Endothelial cell of umbilical vein (primary cell): ENCODE data around the gene SLC12A6.

Experiments used
- CTCF ChIP-seq, 2 donors: IDR thresholded peaks; 1 replicate in 1 of 2; 2 replicates in 1 of 2; pipeline ENCODE4 v1.5.1; 2011; ENCODE audit warnings: low read length in 2 of 2, mild to moderate bottlenecking in 2 of 2, moderate library complexity in 2 of 2, control low read depth in 1 of 2, inconsistent platforms in 1 of 2, low read depth in 1 of 2; ENCODE audit not compliant: insufficient read depth in 1 of 2; ENCODE audit errors: extremely low read depth in 1 of 2
- EZH2 ChIP-seq: IDR thresholded peaks from 2 replicates; pipeline ENCODE4 v1.6.1; 2012; ENCODE audit warnings: borderline replicate concordance, low read depth, mild to moderate bottlenecking, moderate library complexity, low read length, inconsistent platforms; ENCODE audit not compliant: severe bottlenecking
- FOS ChIP-seq: IDR thresholded peaks from 2 replicates; pipeline ENCODE4 v1.6.1; 2011; ENCODE audit warnings: mild to moderate bottlenecking, low read length, moderate library complexity, borderline replicate concordance; ENCODE audit not compliant: insufficient read depth
- GATA2 ChIP-seq: IDR thresholded peaks from 2 replicates; pipeline ENCODE4 v1.7.0; 2011; ENCODE audit warnings: low read depth, mild to moderate bottlenecking, moderate library complexity, mixed read lengths, low read length; ENCODE audit not compliant: insufficient read length, insufficient read depth
- JUN ChIP-seq: IDR thresholded peaks from 2 replicates; pipeline ENCODE4 v1.6.1; 2011; ENCODE audit warnings: borderline replicate concordance, low read depth; ENCODE audit not compliant: insufficient read length, insufficient read depth
- MYC ChIP-seq: IDR thresholded peaks from one replicate; pipeline ENCODE4 v1.6.1; 2011; ENCODE audit warnings: mild to moderate bottlenecking, low read depth, low read length
- POLR2A ChIP-seq: IDR thresholded peaks from 2 replicates; pipeline ENCODE4 v1.6.1; 2012; ENCODE audit warnings: low read depth, mild to moderate bottlenecking, control low read depth, low read length
- POLR2AphosphoS5 ChIP-seq: IDR thresholded peaks from 2 replicates; pipeline ENCODE4 v1.6.1; 2012; ENCODE audit warnings: low read depth, mild to moderate bottlenecking, control low read depth, low read length, moderate library complexity; ENCODE audit not compliant: insufficient read depth
- TF ChIP-seq, protein P1 (sequence below): IDR thresholded peaks from 2 replicates; pipeline ENCODE4 v1.6.1; 2011; ENCODE audit not compliant: insufficient read depth, insufficient read length

- TF ChIP-seq CTCF (IDR thresholded peaks at IDR 0.05; ENCODE audit: extremely low read depth in 1 of 2, insufficient read depth in 1 of 2, low read depth in 1 of 2, low read length in 2 of 2) (no peak), POLR2A (no peak), EZH2 (no peak), POLR2AphosphoS5 (no peak), MYC (no peak), JUN (no peak), FOS (no peak), GATA2 (no peak)
- TF ChIP-seq, protein P1, sequence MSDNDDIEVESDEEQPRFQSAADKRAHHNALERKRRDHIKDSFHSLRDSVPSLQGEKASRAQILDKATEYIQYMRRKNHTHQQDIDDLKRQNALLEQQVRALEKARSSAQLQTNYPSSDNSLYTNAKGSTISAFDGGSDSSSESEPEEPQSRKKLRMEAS: no peak
Measured at GRCh38 chr15:34214135-34214534, 123.4 kb downstream of the SLC12A6 start.
